GM23338 (cell line): ENCODE data around the gene AHDC1. TPM values are rescaled to one million over a fixed set of nuclear protein-coding genes. Genes with fewer than 3 reads are reported as not detected.

Experiments used
- ATAC-seq: fragments of 200-7000 bp; cut with Tn5 transposase; 3 replicates; pipeline ENCODE4 v1.9.1; 2020
- DNase-seq: peaks from one replicate; pipeline ENCODE4 v3.0.0-alpha.2; 2015; ENCODE audit warnings: low spot score
- H2AFZ ChIP-seq: fragments of 200-600 bp; sonication (generic); 2 replicates; pipeline ENCODE4 v1.8.0; 2016; ENCODE audit warnings: antibody characterized with exemption, mild to moderate bottlenecking, moderate library complexity
- H3F3A ChIP-seq: fragments of 200-600 bp; sonication (generic); replicated peaks from 2 replicates; pipeline ENCODE4 v1.8.0; 2017; ENCODE audit warnings: antibody characterized with exemption, mixed run types, low read depth
- H3K27ac ChIP-seq: fragments of 200-600 bp; sonication (generic); 2 replicates; pipeline ENCODE4 v1.6.1; 2016; ENCODE audit warnings: low read depth
- H3K27me3 ChIP-seq: fragments of 200-600 bp; sonication (generic); 2 replicates; pipeline ENCODE4 v1.8.0; 2016; ENCODE audit warnings: mild to moderate bottlenecking, mixed run types, moderate library complexity; ENCODE audit not compliant: insufficient read depth
- H3K36me3 ChIP-seq: fragments of 200-600 bp; sonication (generic); 2 replicates; pipeline ENCODE4 v1.8.0; 2016; ENCODE audit warnings: mild to moderate bottlenecking; ENCODE audit not compliant: insufficient read depth
- H3K4me1 ChIP-seq: fragments of 200-600 bp; sonication (generic); 2 replicates; pipeline ENCODE4 v1.8.0; 2016; ENCODE audit warnings: mild to moderate bottlenecking, moderate library complexity; ENCODE audit not compliant: insufficient read depth
- H3K4me2 ChIP-seq: fragments of 200-600 bp; sonication (generic); 2 replicates; pipeline ENCODE4 v1.7.1; 2017; ENCODE audit warnings: mixed run types
- H3K4me3 ChIP-seq: fragments of 200-600 bp; sonication (generic); 2 replicates; pipeline ENCODE4 v1.6.1; 2016; ENCODE audit warnings: mixed run types
- H3K79me2 ChIP-seq: fragments of 200-600 bp; sonication (generic); replicated peaks from 2 replicates; pipeline ENCODE4 v1.8.0; 2017; ENCODE audit warnings: mild to moderate bottlenecking; ENCODE audit not compliant: insufficient read depth
- H3K9me2 ChIP-seq: fragments of 200-600 bp; sonication (generic); 2 replicates; pipeline ENCODE4 v1.8.0; 2017; ENCODE audit not compliant: insufficient read depth
- H4K20me1 ChIP-seq: fragments of 200-600 bp; sonication (generic); replicated peaks from 2 replicates; pipeline ENCODE4 v1.8.0; 2017; ENCODE audit warnings: mild to moderate bottlenecking; ENCODE audit not compliant: insufficient read depth
- H3K27ac Mint-ChIP-seq: 2 replicates; pipeline ENCODE4 v1.8.0; 2020; ENCODE audit warnings: inconsistent platforms, mild to moderate bottlenecking, moderate library complexity, mixed read lengths
- H3K27me3 Mint-ChIP-seq: 3 replicates; pipeline ENCODE4 v1.8.0; 2022; ENCODE audit warnings: low read depth, mild to moderate bottlenecking, moderate library complexity, mixed read lengths, inconsistent platforms; ENCODE audit not compliant: insufficient read depth, poor library complexity
- H3K36me3 Mint-ChIP-seq: 3 replicates; pipeline ENCODE4 v1.8.0; 2021; ENCODE audit warnings: low read depth, mild to moderate bottlenecking, inconsistent platforms, moderate library complexity, mixed read lengths
- H3K4me1 Mint-ChIP-seq: 3 replicates; pipeline ENCODE4 v1.8.0; 2020; ENCODE audit warnings: mild to moderate bottlenecking, inconsistent platforms, mixed read lengths
- H3K4me3 Mint-ChIP-seq: 3 replicates; pipeline ENCODE4 v1.8.0; 2021; ENCODE audit warnings: moderate library complexity, mild to moderate bottlenecking, inconsistent platforms, mixed read lengths
- H3K9me3 Mint-ChIP-seq: 3 replicates; pipeline ENCODE4 v1.8.0; 2020; ENCODE audit warnings: moderate library complexity, mild to moderate bottlenecking, inconsistent platforms, mixed read lengths
- CREB1 ChIP-seq: fragments of 250-450 bp; sonication (Bioruptor Pico); IDR thresholded peaks from 2 replicates; pipeline ENCODE4 v1.5.0; 2020; ENCODE audit warnings: low read depth, mild to moderate bottlenecking, moderate library complexity
- EZH2 ChIP-seq: fragments of 200-600 bp; sonication (generic); IDR thresholded peaks from one replicate; pipeline ENCODE4 v1.8.0; 2017; ENCODE audit warnings: antibody characterized with exemption, mild to moderate bottlenecking, low read depth; ENCODE audit not compliant: unreplicated experiment
- EZH2phosphoT487 ChIP-seq: fragments of 200-600 bp; sonication (generic); IDR thresholded peaks from one replicate; pipeline ENCODE4 v1.8.1; 2018; ENCODE audit warnings: antibody characterized with exemption; ENCODE audit not compliant: unreplicated experiment
- JUNB ChIP-seq: IDR thresholded peaks from one replicate; pipeline ENCODE4 v1.6.1; 2016; ENCODE audit warnings: antibody characterized with exemption; ENCODE audit not compliant: unreplicated experiment
- NANOG ChIP-seq: IDR thresholded peaks from 2 replicates; pipeline ENCODE4 v1.6.1; 2016; ENCODE audit warnings: antibody characterized with exemption, borderline replicate concordance
- POLR2AphosphoS5 ChIP-seq: IDR thresholded peaks from 2 replicates; pipeline ENCODE4 v1.6.1; 2016; ENCODE audit warnings: antibody characterized with exemption, low read depth
- STAT1 ChIP-seq: IDR thresholded peaks from one replicate; pipeline ENCODE4 v1.6.1; 2016; ENCODE audit warnings: antibody characterized with exemption; ENCODE audit not compliant: unreplicated experiment
- ZNF114 ChIP-seq: fragments of 250-450 bp; sonication (Bioruptor Pico); IDR thresholded peaks from 2 replicates; pipeline ENCODE4 v1.5.0; 2020; ENCODE audit warnings: mild to moderate bottlenecking, moderate library complexity
- ZNF331 ChIP-seq: fragments of 250-450 bp; sonication (Bioruptor Pico); IDR thresholded peaks from 2 replicates; pipeline ENCODE4 v1.5.0; 2020; ENCODE audit warnings: low read depth, mild to moderate bottlenecking, moderate library complexity
- polyA plus RNA-seq: library from polyadenylated mRNA; unstranded; fragments of >200 nt; fragmentation: Nextera tagmentation; extraction: Ambion mirVana; gene quantifications from 2 replicates; pipeline ENCODE4 v1.2.1, GENCODE V29; 2016
- total RNA-seq: library from RNA; depleted of rRNA; stranded (reverse); fragments of >200 nt; shearing (Covaris generic); gene quantifications from 2 replicates; pipeline ENCODE4 v1.2.3, GENCODE V29; 2014
- TF ChIP-seq, protein P1 (sequence below), 2 experiments: fragments of 200-600 bp in 1 of 2; sonication (generic) in 1 of 2; conservative IDR thresholded peaks; 2 replicates each; pipeline versions ENCODE4 v1.5.1 to v1.6.1; 2016 to 2017; ENCODE audit warnings: antibody characterized with exemption in 2 of 2, low read depth in 2 of 2, mild to moderate bottlenecking in 2 of 2, moderate library complexity in 1 of 2
- TF ChIP-seq, protein P2 (sequence below): IDR thresholded peaks from 2 replicates; pipeline ENCODE4 v1.6.1; 2016; ENCODE audit warnings: antibody characterized with exemption
- TF ChIP-seq, protein P3 (sequence below): fragments of 250-450 bp; sonication (Bioruptor Pico); IDR thresholded peaks from 2 replicates; pipeline ENCODE4 v1.5.0; 2020; ENCODE audit warnings: mild to moderate bottlenecking, moderate library complexity
- TF ChIP-seq, protein P4 (sequence below): IDR thresholded peaks from one replicate; pipeline ENCODE4 v1.6.1; 2018; ENCODE audit warnings: antibody characterized with exemption; ENCODE audit not compliant: unreplicated experiment

Gene AHDC1
- total and polyA plus RNA-seq, 2 experiments from 2014 or later = 8.3 to 22.2 TPM

DNA sequence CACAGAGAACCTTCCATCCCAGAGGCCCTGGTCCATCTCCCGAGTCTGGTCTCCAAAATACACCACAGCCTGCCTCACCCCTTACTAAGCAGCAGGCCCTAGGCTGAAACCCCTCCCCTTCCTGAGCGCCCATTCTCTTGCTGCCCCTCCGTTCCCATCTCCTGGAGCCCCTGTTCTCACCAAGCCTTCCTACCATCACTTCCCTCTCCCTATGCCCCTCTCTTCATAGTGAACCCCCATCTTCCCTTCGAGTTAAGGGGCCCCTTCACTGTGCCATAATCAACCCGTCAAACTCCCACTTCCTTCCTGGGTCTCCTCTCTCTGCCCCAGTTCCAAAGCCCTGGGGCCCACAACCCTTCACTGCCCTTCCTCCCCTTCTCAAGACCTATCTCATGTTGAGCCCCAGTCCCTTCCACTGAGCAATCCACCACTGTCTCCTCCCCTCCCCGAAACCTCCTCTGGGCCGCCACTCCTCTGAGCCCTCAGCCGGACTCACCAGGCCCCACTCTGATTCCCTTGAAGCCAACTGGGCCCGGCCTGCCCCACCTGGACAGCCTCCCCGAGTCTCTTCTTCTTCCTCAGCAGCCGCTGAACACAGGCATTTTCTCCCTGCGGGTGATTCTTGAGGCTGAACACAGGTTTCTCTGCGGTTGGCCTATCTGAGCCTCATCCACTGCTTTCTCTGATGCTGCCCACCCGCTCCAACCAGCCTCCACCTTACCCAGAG is 71.8 kb downstream of the AHDC1 start:
- Mint-ChIP-seq H3K9me3 (no peaks in the 10 kb centered on the region; the same call in 2 of the 3 replicates), H3K4me1 (peaks cover 65% of the 10 kb centered on the region), H3K36me3 (peaks cover 8% of the 10 kb centered on the region), H3K27ac (no peak overlapping the region; the same call in 1 of the 2 replicates), H3K27me3 (peaks cover 23% of the 10 kb centered on the region), H3K4me3 (no peak overlapping the region; the same call in 2 of the 3 replicates)
- no peak for TF ChIP-seq CREB1 (CRISPR knock-in tag)
- no peak for TF ChIP-seq STAT1
- TF ChIP-seq POLR2AphosphoS5 = no peak
- TF ChIP-seq NANOG = no peak
- TF ChIP-seq EZH2 = no peak
- TF ChIP-seq, protein P1, sequence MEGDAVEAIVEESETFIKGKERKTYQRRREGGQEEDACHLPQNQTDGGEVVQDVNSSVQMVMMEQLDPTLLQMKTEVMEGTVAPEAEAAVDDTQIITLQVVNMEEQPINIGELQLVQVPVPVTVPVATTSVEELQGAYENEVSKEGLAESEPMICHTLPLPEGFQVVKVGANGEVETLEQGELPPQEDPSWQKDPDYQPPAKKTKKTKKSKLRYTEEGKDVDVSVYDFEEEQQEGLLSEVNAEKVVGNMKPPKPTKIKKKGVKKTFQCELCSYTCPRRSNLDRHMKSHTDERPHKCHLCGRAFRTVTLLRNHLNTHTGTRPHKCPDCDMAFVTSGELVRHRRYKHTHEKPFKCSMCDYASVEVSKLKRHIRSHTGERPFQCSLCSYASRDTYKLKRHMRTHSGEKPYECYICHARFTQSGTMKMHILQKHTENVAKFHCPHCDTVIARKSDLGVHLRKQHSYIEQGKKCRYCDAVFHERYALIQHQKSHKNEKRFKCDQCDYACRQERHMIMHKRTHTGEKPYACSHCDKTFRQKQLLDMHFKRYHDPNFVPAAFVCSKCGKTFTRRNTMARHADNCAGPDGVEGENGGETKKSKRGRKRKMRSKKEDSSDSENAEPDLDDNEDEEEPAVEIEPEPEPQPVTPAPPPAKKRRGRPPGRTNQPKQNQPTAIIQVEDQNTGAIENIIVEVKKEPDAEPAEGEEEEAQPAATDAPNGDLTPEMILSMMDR (conservative IDR thresholded peaks at IDR 0.05; ENCODE audit: low read depth in 2 of 2) = no peak
- TF ChIP-seq, protein P2, sequence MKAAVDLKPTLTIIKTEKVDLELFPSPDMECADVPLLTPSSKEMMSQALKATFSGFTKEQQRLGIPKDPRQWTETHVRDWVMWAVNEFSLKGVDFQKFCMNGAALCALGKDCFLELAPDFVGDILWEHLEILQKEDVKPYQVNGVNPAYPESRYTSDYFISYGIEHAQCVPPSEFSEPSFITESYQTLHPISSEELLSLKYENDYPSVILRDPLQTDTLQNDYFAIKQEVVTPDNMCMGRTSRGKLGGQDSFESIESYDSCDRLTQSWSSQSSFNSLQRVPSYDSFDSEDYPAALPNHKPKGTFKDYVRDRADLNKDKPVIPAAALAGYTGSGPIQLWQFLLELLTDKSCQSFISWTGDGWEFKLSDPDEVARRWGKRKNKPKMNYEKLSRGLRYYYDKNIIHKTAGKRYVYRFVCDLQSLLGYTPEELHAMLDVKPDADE = no peak
- TF ChIP-seq, protein P3, sequence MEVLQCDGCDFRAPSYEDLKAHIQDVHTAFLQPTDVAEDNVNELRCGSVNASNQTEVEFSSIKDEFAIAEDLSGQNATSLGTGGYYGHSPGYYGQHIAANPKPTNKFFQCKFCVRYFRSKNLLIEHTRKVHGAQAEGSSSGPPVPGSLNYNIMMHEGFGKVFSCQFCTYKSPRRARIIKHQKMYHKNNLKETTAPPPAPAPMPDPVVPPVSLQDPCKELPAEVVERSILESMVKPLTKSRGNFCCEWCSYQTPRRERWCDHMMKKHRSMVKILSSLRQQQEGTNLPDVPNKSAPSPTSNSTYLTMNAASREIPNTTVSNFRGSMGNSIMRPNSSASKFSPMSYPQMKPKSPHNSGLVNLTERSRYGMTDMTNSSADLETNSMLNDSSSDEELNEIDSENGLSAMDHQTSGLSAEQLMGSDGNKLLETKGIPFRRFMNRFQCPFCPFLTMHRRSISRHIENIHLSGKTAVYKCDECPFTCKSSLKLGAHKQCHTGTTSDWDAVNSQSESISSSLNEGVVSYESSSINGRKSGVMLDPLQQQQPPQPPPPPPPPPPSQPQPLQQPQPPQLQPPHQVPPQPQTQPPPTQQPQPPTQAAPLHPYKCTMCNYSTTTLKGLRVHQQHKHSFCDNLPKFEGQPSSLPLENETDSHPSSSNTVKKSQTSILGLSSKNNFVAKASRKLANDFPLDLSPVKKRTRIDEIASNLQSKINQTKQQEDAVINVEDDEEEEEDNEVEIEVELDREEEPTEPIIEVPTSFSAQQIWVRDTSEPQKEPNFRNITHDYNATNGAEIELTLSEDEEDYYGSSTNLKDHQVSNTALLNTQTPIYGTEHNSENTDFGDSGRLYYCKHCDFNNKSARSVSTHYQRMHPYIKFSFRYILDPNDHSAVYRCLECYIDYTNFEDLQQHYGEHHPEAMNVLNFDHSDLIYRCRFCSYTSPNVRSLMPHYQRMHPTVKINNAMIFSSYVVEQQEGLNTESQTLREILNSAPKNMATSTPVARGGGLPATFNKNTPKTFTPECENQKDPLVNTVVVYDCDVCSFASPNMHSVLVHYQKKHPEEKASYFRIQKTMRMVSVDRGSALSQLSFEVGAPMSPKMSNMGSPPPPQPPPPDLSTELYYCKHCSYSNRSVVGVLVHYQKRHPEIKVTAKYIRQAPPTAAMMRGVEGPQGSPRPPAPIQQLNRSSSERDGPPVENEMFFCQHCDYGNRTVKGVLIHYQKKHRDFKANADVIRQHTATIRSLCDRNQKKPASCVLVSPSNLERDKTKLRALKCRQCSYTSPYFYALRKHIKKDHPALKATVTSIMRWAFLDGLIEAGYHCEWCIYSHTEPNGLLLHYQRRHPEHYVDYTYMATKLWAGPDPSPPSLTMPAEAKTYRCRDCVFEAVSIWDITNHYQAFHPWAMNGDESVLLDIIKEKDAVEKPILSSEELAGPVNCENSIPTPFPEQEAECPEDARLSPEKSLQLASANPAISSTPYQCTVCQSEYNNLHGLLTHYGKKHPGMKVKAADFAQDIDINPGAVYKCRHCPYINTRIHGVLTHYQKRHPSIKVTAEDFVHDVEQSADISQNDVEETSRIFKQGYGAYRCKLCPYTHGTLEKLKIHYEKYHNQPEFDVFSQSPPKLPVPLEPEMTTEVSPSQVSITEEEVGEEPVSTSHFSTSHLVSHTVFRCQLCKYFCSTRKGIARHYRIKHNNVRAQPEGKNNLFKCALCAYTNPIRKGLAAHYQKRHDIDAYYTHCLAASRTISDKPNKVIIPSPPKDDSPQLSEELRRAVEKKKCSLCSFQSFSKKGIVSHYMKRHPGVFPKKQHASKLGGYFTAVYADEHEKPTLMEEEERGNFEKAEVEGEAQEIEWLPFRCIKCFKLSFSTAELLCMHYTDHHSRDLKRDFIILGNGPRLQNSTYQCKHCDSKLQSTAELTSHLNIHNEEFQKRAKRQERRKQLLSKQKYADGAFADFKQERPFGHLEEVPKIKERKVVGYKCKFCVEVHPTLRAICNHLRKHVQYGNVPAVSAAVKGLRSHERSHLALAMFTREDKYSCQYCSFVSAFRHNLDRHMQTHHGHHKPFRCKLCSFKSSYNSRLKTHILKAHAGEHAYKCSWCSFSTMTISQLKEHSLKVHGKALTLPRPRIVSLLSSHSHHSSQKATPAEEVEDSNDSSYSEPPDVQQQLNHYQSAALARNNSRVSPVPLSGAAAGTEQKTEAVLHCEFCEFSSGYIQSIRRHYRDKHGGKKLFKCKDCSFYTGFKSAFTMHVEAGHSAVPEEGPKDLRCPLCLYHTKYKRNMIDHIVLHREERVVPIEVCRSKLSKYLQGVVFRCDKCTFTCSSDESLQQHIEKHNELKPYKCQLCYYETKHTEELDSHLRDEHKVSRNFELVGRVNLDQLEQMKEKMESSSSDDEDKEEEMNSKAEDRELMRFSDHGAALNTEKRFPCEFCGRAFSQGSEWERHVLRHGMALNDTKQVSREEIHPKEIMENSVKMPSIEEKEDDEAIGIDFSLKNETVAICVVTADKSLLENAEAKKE (CRISPR knock-in tag) = no peak
- TF ChIP-seq ZNF114 (CRISPR knock-in tag) = no peak
- no peak for TF ChIP-seq JUNB
- TF ChIP-seq, protein P4, sequence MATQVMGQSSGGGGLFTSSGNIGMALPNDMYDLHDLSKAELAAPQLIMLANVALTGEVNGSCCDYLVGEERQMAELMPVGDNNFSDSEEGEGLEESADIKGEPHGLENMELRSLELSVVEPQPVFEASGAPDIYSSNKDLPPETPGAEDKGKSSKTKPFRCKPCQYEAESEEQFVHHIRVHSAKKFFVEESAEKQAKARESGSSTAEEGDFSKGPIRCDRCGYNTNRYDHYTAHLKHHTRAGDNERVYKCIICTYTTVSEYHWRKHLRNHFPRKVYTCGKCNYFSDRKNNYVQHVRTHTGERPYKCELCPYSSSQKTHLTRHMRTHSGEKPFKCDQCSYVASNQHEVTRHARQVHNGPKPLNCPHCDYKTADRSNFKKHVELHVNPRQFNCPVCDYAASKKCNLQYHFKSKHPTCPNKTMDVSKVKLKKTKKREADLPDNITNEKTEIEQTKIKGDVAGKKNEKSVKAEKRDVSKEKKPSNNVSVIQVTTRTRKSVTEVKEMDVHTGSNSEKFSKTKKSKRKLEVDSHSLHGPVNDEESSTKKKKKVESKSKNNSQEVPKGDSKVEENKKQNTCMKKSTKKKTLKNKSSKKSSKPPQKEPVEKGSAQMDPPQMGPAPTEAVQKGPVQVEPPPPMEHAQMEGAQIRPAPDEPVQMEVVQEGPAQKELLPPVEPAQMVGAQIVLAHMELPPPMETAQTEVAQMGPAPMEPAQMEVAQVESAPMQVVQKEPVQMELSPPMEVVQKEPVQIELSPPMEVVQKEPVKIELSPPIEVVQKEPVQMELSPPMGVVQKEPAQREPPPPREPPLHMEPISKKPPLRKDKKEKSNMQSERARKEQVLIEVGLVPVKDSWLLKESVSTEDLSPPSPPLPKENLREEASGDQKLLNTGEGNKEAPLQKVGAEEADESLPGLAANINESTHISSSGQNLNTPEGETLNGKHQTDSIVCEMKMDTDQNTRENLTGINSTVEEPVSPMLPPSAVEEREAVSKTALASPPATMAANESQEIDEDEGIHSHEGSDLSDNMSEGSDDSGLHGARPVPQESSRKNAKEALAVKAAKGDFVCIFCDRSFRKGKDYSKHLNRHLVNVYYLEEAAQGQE = no peak
- TF ChIP-seq ZNF331 (CRISPR knock-in tag) = no peak
- no peak for TF ChIP-seq EZH2phosphoT487
- peak overlapping the region; percentile 50; the same call in 1 of the 2 replicates for H3K27ac ChIP-seq
- DNase-seq = no peak
- H3K27me3 ChIP-seq = peaks cover 7% of the 10 kb centered on the region; the same call in 1 of the 2 replicates
- H3F3A ChIP-seq = peaks cover 21% of the 10 kb centered on the region
- H3K9me2 ChIP-seq = no peaks in the 10 kb centered on the region
- H4K20me1 ChIP-seq = no peaks in the 10 kb centered on the region
- H3K36me3 ChIP-seq = no peaks in the 10 kb centered on the region
- no peak overlapping the region for H3K4me2 ChIP-seq
- no peak overlapping the region for H3K4me3 ChIP-seq
- ATAC-seq = no peak
- no peaks in the 10 kb centered on the region for H3K79me2 ChIP-seq
- H2AFZ ChIP-seq = no peak overlapping the region
- H3K4me1 ChIP-seq = peaks cover 35% of the 10 kb centered on the region
